ENCODE measurements around the gene SPINK6.

GRCh38 chr5:148205865-148206264 is 3.0 kb downstream of the SPINK6 start:
- TF ChIP-seq CTCF (conservative IDR thresholded peaks at IDR 0.05; ENCODE audit: low read length) (no peak), EZH2phosphoT487 (IDR thresholded peaks at IDR 0.05; ENCODE audit: borderline replicate concordance, low read depth, low read length) (no peak)
